ENCODE results near the gene SAMD14. TPM values are rescaled to one million over a fixed set of nuclear protein-coding genes. Genes with fewer than 3 reads are reported as not detected.

The SAMD14 gene
- total and polyA plus RNA-seq, 12 donors, result 1.1 to 12.6 (median 3.3) TPM

DNA sequence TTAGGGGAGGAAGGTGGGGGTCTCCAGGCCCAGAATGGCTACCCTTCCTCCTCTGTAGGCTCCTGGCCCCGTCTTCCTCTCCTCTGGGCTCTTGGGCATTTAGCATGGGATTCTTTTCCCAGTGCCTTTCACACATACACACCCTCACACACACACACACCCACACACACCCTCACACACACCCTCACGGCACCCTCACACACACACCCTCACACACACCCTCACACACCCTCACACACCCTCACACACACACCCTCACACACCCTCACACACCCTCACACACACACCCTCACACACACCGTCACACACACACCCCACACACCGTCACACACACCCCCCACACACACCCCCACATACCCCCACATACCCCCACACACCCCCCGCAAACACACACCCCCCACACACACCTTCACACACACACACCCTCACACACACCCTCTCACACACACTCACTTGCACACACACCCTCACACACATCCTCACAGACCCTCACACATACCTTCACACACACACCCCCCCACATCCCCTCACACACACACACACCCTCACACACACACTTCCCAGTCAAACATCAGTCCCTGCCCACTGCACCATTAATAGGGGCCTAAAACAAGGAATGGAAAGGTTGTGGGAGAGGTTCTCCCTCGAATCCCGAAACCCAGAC lies 36.7 kb upstream of the SAMD14 start:
- Histone ChIP-seq H3K9me3 (replicated peaks in 1 of 3) (no peaks in the 10 kb centered on the region), H3K27me3 (no peaks in the 10 kb centered on the region), H3K4me1 (replicated peaks in 1 of 2) (peaks cover 0 to 3% of the 10 kb centered on the region in 2 donors), H3K27ac (no peak overlapping the region), H3K4me3 (no peak overlapping the region), H3K36me3 (replicated peaks in 1 of 2) (no peaks in the 10 kb centered on the region)
- intact Hi-C loops (cut with DNase I), result no loop called here
- DNase-seq, result no peak
- 66 to 84% (median 76%) methylated on average over 7 of the region's 7 CpGs for WGBS, 4 donors
- TF ChIP-seq, protein P1, sequence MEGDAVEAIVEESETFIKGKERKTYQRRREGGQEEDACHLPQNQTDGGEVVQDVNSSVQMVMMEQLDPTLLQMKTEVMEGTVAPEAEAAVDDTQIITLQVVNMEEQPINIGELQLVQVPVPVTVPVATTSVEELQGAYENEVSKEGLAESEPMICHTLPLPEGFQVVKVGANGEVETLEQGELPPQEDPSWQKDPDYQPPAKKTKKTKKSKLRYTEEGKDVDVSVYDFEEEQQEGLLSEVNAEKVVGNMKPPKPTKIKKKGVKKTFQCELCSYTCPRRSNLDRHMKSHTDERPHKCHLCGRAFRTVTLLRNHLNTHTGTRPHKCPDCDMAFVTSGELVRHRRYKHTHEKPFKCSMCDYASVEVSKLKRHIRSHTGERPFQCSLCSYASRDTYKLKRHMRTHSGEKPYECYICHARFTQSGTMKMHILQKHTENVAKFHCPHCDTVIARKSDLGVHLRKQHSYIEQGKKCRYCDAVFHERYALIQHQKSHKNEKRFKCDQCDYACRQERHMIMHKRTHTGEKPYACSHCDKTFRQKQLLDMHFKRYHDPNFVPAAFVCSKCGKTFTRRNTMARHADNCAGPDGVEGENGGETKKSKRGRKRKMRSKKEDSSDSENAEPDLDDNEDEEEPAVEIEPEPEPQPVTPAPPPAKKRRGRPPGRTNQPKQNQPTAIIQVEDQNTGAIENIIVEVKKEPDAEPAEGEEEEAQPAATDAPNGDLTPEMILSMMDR (IDR thresholded peaks at IDR 0.05), result no peak
- TF ChIP-seq POLR2A (IDR thresholded peaks at IDR 0.05), result no peak

DNA sequence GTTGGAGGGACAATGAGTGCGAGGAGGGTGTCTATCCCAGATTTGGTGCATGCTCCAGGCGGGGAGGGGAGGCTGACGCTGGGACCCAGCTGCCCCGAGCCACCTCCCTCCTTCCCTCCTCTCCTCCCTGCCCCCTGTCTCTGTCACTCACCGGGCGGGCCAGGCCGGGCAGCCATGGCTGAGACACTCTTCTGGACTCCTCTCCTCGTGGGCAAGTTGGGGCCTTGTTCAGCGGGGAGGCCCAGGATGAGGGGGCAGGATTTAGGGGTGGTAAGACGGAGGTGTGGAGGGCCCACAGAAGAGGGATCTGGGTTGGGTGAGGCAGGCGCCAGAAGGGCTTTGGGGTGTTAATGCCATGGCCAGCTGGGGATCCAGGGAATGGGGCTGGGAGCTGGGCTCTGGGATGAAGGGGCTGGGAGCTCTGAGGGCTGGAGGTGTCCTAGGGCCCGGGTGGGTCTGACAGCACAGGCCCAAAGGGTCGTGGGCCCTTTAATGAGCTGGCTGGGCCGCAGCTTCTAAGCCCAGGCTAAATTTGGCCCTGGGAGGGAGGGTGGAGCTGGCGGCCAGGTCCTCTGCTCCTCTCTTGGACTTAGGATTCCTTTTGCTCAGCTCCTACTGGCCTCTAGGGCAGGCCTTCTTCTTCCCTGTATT lies 36.0 kb upstream of the SAMD14 start, which contains the start of gene SGCA:
Gene SGCA (plus strand): TSS at position 139 of the 651 bp plus-strand sequence. CDS start 36 bp downstream, at position 175.
- TF ChIP-seq POLR2A (IDR thresholded peaks at IDR 0.05), result no peak
- TF ChIP-seq, protein P1 (IDR thresholded peaks at IDR 0.05), result no peak
- intact Hi-C loops (cut with DNase I), result no loop called here
- Histone ChIP-seq H3K4me3 (no peak within 1 kb of the TSS), H3K27me3 (no peaks in the 10 kb centered on the region), H3K9me3 (replicated peaks in 1 of 3) (no peaks in the 10 kb centered on the region), H3K27ac (no peak within 1 kb of the TSS), H3K36me3 (replicated peaks in 1 of 2) (no peaks in the 10 kb centered on the region), H3K4me1 (replicated peaks in 1 of 2) (peaks cover 0 to 7% of the 10 kb centered on the region in 2 donors)
- no peak for DNase-seq
- 69 to 80% (median 72%) methylated on average over 13 to 15 of the region's 15 CpGs for WGBS, 4 donors

DNA sequence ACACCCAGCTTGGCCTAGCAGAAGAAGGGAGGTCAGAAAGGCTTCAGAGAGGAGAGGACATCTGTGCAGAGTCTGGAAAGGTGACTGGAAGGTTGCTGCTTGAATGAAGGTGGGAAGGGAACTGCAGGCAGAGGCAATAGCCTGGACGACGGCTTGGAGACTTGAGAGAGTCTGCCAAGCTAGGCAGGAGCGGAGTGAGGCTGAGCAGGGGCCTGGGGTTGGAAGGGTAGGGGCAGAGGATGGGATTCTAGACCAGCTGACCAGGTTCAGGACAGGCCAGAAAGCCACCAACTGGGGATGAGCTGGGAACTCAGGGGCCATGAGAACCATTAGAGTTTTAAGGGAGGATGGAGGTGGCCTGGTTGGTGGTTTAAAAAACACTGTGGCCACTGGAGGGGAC lies 35.5 kb upstream of the SAMD14 start:
- 83 to 93% (median 91%) methylated on average over 3 of the region's 3 CpGs for WGBS, 4 donors
- no peaks in the 10 kb centered on the region for H3K36me3 ChIP-seq (replicated peaks in 1 of 2)
- no peak for DNase-seq
- H3K27ac ChIP-seq, result no peak overlapping the region
- H3K4me3 ChIP-seq, result no peak overlapping the region
- peaks cover 0 to 12% of the 10 kb centered on the region in 2 donors for H3K4me1 ChIP-seq (replicated peaks in 1 of 2)
- intact Hi-C loops (cut with DNase I), result no loop called here
- H3K9me3 ChIP-seq (replicated peaks in 1 of 3), result no peaks in the 10 kb centered on the region
- TF ChIP-seq, protein P1 (IDR thresholded peaks at IDR 0.05), result no peak
- TF ChIP-seq POLR2A (IDR thresholded peaks at IDR 0.05), result no peak
- H3K27me3 ChIP-seq, result no peaks in the 10 kb centered on the region

DNA sequence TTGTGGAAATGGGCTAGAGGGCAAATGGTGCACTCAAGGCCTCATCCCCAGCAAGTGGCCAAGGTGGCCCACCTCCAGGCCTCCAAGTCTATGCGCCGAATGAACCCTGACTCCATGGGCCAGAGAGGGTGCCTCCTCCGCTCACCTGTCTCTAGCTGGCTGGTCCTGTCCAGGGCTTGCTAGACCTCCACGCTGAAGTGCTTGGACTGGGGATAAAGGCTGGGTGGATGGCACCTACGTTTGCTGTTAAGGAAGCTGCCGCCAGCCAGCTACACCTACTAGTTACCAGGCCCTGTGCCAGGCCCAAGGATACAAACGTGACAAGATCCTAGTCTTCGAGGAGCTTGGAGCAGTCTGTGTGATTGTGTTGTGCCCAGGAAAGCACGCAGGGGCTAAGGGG lies 35.1 kb upstream of the SAMD14 start:
- WGBS, 4 donors, result 88 to 90% (median 88%) methylated on average over 7 to 9 of the region's 9 CpGs
- H3K36me3 ChIP-seq (replicated peaks in 1 of 2), result no peaks in the 10 kb centered on the region
- no peaks in the 10 kb centered on the region for H3K27me3 ChIP-seq
- intact Hi-C loops (cut with DNase I), result no loop called here
- TF ChIP-seq POLR2A (IDR thresholded peaks at IDR 0.05), result no peak
- TF ChIP-seq, protein P1 (IDR thresholded peaks at IDR 0.05), result no peak
- H3K9me3 ChIP-seq (replicated peaks in 1 of 3), result no peaks in the 10 kb centered on the region
- no peak for DNase-seq
- H3K4me1 ChIP-seq (replicated peaks in 1 of 2), result peaks cover 0 to 12% of the 10 kb centered on the region in 2 donors
- no peak overlapping the region for H3K27ac ChIP-seq
- no peak overlapping the region for H3K4me3 ChIP-seq
